Renal pelvis (tissue), 12 donors: ENCODE results near the gene SPANXC. TPM values are rescaled to one million over a fixed set of nuclear protein-coding genes. Genes with fewer than 3 reads are reported as not detected.
"Not testable (repeated sequence)": the region's sequence is repeated elsewhere in the genome, so short reads cannot be mapped to it uniquely, and the experiment has no call there.

ENCODE experiments used
- DNase-seq: peaks from one replicate; pipeline ENCODE4 v3.0.0-alpha.2; 2013
- long read RNA-seq, 16 experiments: transcript quantifications; one replicate each; lab custom pipeline, GENCODE V29; 2026
- polyA plus RNA-seq, 3 donors: library from polyadenylated mRNA; unstranded; fragments of 120-200 nt; gene quantifications; one replicate each; pipeline ENCODE4 v1.2.1, GENCODE V29; 2013; ENCODE audit not compliant: insufficient read length in 3 of 3

SPANXC gene
- not detected for polyA plus RNA-seq
- long read RNA-seq, donor 1: 0 reads
- long read RNA-seq, donor 2: 0 reads
- long read RNA-seq, donor 3: 0 reads
- long read RNA-seq, donor 4: 0 reads
- long read RNA-seq, donor 5: 0 reads
- long read RNA-seq, donor 6: 0 reads
- long read RNA-seq, donor 7: 0 reads
- long read RNA-seq, donor 8: 0 reads
- long read RNA-seq, donor 9: 0 reads
- long read RNA-seq, donor 10: 0 reads
- long read RNA-seq, donor 11: 0 reads
- long read RNA-seq, donor 12: 0 reads
- long read RNA-seq, donor 13: 0 reads
- long read RNA-seq, donor 14: 0 reads
- long read RNA-seq, donor 15: 0 reads
- long read RNA-seq, donor 16: 0 reads

GRCh38 chrX:141242417-141242816 is at the start of gene SPANXC:
Gene SPANXC, minus strand, starts transcription at chrX:141242517. Its CDS starts 60 bp downstream, at chrX:141242457.
- DNase-seq: not testable (repeated sequence)

- DNase-seq: no peak
These were observed 37.2 kb upstream of the SPANXC start for GRCh38 chrX:141279476-141279875.

GRCh38 chrX:141278306-141278705 is 36.0 kb upstream of the SPANXC start:
- peak; percentile 4 for DNase-seq

GRCh38 chrX:141258080-141258479 is 15.8 kb upstream of the SPANXC start:
- no peak for DNase-seq

DNA sequence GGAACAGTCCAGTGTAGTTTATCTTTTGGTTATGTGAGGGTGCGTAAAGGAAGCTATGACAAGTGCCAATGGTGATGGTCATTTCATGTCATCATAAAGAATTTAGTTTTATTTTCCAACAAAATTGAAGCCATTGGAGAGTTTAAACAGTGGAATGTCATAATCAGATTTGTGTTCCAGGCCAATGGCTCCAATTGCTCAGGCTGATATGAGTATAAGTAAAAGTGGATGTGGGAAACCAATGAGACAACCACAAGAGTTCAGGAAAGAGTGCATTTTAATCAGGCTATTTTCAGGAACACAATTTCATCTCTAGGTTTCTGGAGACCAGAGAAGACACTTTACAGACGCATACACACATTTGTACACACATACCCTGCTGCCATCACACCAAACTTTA is 20.7 kb downstream of the SPANXC start:
- no peak for DNase-seq

DNA sequence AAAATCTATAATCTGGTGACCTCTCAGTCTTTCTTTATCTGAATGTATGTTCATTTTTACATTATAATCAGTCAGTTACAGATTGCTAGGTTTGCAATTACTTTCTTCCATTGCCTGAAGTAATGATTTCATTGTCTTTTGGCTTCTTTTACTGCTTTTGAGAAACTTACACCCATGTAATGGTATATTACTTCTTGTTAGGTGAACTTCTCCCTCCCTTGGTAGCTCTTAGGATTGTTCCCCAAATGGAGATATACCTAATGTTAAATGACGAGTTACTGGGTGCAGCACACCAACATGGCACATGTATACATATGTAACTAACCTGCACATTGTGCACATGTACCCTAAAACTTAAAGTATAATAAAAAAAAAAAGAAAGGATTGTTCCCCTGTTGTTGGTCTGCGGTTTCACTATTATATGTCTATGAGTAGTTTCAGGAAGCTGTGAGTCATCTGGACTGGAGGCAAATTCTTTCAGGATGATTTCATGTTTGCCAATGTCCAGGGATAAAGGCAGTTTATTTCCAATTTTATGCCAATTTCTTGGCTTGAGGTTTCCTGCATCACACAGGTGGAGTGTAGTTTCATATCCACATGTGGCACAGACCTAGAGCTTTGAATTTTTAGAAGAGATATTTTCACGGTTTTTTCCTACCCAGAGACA is 21.8 kb downstream of the SPANXC start:
- no peak for DNase-seq

DNA sequence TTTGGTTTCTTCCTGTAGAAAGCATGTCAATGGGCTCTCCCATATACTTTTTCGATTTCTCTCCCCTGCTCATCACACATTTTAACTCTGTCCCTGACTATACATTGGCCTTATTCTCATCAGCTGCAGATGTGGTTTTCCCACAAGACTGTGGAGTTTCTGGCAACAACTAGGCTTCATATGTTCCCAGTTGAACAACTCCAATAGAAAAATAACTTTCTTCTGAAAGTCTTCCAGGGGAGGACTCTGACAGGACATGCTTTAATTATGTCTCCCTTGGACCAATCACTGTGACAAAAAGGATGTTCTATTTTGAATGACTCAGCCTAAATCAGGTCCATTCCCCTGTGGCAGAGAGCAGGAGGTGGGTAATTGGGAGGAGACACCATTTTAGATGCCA is 28.1 kb downstream of the SPANXC start:
- DNase-seq: no peak

DNA sequence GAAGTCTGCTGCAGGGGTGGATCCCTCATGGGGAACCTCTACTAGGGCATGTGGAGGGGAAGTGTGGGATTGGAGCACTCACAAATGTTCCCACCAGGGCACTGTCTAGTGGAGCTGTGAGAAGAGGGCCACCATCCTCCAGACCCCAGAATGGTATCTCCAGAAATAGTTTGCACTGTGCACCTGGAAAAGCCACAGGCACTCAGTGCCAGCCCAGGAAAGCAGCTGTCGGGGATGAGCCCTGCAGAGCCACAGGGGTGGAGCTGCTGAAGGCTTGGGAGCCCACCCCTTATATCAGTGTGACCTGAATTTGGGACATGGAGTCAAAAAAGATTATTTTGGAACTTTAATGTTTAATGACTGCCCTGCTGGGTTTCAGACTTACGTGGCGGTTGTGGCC is 40.4 kb downstream of the SPANXC start:
- DNase-seq: no peak

Other genes with a start within 250 kb of the SPANXC start
- not detected for gene SPANXB1, start 239.9 kb downstream of the SPANXC start, polyA plus RNA-seq
- 10 to 100 TPM; 79.6 to 81.6 (median 79.8) TPM for gene LDOC1, start 65.4 kb downstream of the SPANXC start, polyA plus RNA-seq